ENCODE results near the gene TSSK2.
"Not testable (repeated sequence)": the region's sequence is repeated elsewhere in the genome, so short reads cannot be mapped to it uniquely, and the experiment has no call there.

TSSK2 gene

GRCh38 chr22:19130959-19131684, at the start of gene TSSK2:
TSS of gene TSSK2 (plus strand) at chr22:19131308. CDS start at chr22:19131400, 92 bp downstream.
- Mint-ChIP-seq H3K4me3 (no peak within 1 kb of the TSS), H3K4me1 (ENCODE audit: low read depth) (no peaks in the 10 kb centered on the region), H3K27me3 (no peaks in the 10 kb centered on the region), H3K9me3 (ENCODE audit: low read depth) (no peaks in the 10 kb centered on the region), H3K36me3 (peaks cover 2% of the 10 kb centered on the region), H3K27ac (no peak within 1 kb of the TSS)

GRCh38 chr22:19081351-19081750, 49.8 kb upstream of the TSSK2 start:
- H3K27me3 Mint-ChIP-seq: no peaks in the 10 kb centered on the region
- H3K36me3 Mint-ChIP-seq: peaks cover 6% of the 10 kb centered on the region
- H3K4me1 Mint-ChIP-seq (ENCODE audit: low read depth): peaks cover 15% of the 10 kb centered on the region
- H3K27ac Mint-ChIP-seq: no peak overlapping the region
- H3K4me3 Mint-ChIP-seq: no peak overlapping the region
- no peaks in the 10 kb centered on the region for H3K9me3 Mint-ChIP-seq (ENCODE audit: low read depth)

- H3K9me3 Mint-ChIP-seq (ENCODE audit: low read depth): no peaks in the 10 kb centered on the region
- H3K36me3 Mint-ChIP-seq: peaks cover 9% of the 10 kb centered on the region
- H3K27me3 Mint-ChIP-seq: no peaks in the 10 kb centered on the region
- H3K27ac Mint-ChIP-seq: no peak overlapping the region
- H3K4me3 Mint-ChIP-seq: no peak overlapping the region
- peaks cover 20% of the 10 kb centered on the region for H3K4me1 Mint-ChIP-seq (ENCODE audit: low read depth)
These were observed 49.0 kb upstream of the TSSK2 start for GRCh38 chr22:19082101-19082500.

GRCh38 chr22:19082793-19083192, 48.3 kb upstream of the TSSK2 start:
- Mint-ChIP-seq H3K27me3 (no peaks in the 10 kb centered on the region), H3K9me3 (ENCODE audit: low read depth) (no peaks in the 10 kb centered on the region), H3K4me1 (ENCODE audit: low read depth) (peaks cover 22% of the 10 kb centered on the region), H3K36me3 (peaks cover 9% of the 10 kb centered on the region), H3K4me3 (no peak overlapping the region), H3K27ac (no peak overlapping the region)

GRCh38 chr22:19084126-19084525, 47.0 kb upstream of the TSSK2 start:
- H3K4me3 Mint-ChIP-seq; H3K27me3 Mint-ChIP-seq; H3K27ac Mint-ChIP-seq; H3K9me3 Mint-ChIP-seq (ENCODE audit: low read depth): not testable (repeated sequence)
- peaks cover 11% of the 10 kb centered on the region for H3K36me3 Mint-ChIP-seq
- peaks cover 26% of the 10 kb centered on the region for H3K4me1 Mint-ChIP-seq (ENCODE audit: low read depth)

- H3K27ac Mint-ChIP-seq; H3K27me3 Mint-ChIP-seq; H3K9me3 Mint-ChIP-seq (ENCODE audit: low read depth); H3K4me3 Mint-ChIP-seq: not testable (repeated sequence)
- peaks cover 26% of the 10 kb centered on the region for H3K4me1 Mint-ChIP-seq (ENCODE audit: low read depth)
- peaks cover 11% of the 10 kb centered on the region for H3K36me3 Mint-ChIP-seq
These were observed 46.5 kb upstream of the TSSK2 start for GRCh38 chr22:19084586-19084985.

GRCh38 chr22:19085233-19085718, 45.8 kb upstream of the TSSK2 start:
- Mint-ChIP-seq H3K9me3 (ENCODE audit: low read depth) (no peaks in the 10 kb centered on the region), H3K27me3 (no peaks in the 10 kb centered on the region), H3K27ac (no peak overlapping the region), H3K4me1 (ENCODE audit: low read depth) (peaks cover 29% of the 10 kb centered on the region), H3K4me3 (no peak overlapping the region), H3K36me3 (peaks cover 11% of the 10 kb centered on the region)

GRCh38 chr22:19086417-19086816, 44.7 kb upstream of the TSSK2 start:
- H3K27me3 Mint-ChIP-seq: no peaks in the 10 kb centered on the region
- H3K9me3 Mint-ChIP-seq (ENCODE audit: low read depth): no peaks in the 10 kb centered on the region
- H3K36me3 Mint-ChIP-seq: peaks cover 11% of the 10 kb centered on the region
- peaks cover 32% of the 10 kb centered on the region for H3K4me1 Mint-ChIP-seq (ENCODE audit: low read depth)
- H3K27ac Mint-ChIP-seq: no peak overlapping the region
- H3K4me3 Mint-ChIP-seq: no peak overlapping the region

GRCh38 chr22:19086896-19087295, 44.2 kb upstream of the TSSK2 start:
- Mint-ChIP-seq H3K9me3 (ENCODE audit: low read depth) (no peaks in the 10 kb centered on the region), H3K27ac (no peak overlapping the region)

GRCh38 chr22:19088866-19089595, 42.1 kb upstream of the TSSK2 start:
- Mint-ChIP-seq H3K27ac (no peak overlapping the region), H3K4me1 (ENCODE audit: low read depth) (peaks cover 32% of the 10 kb centered on the region), H3K9me3 (ENCODE audit: low read depth) (no peaks in the 10 kb centered on the region), H3K27me3 (no peaks in the 10 kb centered on the region), H3K4me3 (no peak overlapping the region), H3K36me3 (peaks cover 7% of the 10 kb centered on the region)

More at GRCh38 chr22:19086896-19087295, 44.2 kb upstream of the TSSK2 start:
- peaks cover 32% of the 10 kb centered on the region for H3K4me1 Mint-ChIP-seq (ENCODE audit: low read depth)
- no peak overlapping the region for H3K4me3 Mint-ChIP-seq
- H3K27me3 Mint-ChIP-seq: no peaks in the 10 kb centered on the region
- peaks cover 11% of the 10 kb centered on the region for H3K36me3 Mint-ChIP-seq

GRCh38 chr22:19090183-19090582, 40.9 kb upstream of the TSSK2 start:
- H3K4me1 Mint-ChIP-seq (ENCODE audit: low read depth): peaks cover 28% of the 10 kb centered on the region
- no peaks in the 10 kb centered on the region for H3K27me3 Mint-ChIP-seq
- H3K4me3 Mint-ChIP-seq: no peak overlapping the region
- no peak overlapping the region for H3K27ac Mint-ChIP-seq
- H3K9me3 Mint-ChIP-seq (ENCODE audit: low read depth): no peaks in the 10 kb centered on the region
- peaks cover 8% of the 10 kb centered on the region for H3K36me3 Mint-ChIP-seq

GRCh38 chr22:19090586-19091127, 40.5 kb upstream of the TSSK2 start:
- Mint-ChIP-seq H3K27ac (no peak overlapping the region), H3K9me3 (ENCODE audit: low read depth) (no peaks in the 10 kb centered on the region), H3K36me3 (peaks cover 8% of the 10 kb centered on the region), H3K4me1 (ENCODE audit: low read depth) (peaks cover 25% of the 10 kb centered on the region), H3K4me3 (no peak overlapping the region), H3K27me3 (no peaks in the 10 kb centered on the region)

GRCh38 chr22:19092725-19093124, 38.4 kb upstream of the TSSK2 start:
- Mint-ChIP-seq H3K27me3 (no peaks in the 10 kb centered on the region), H3K4me3 (no peak overlapping the region), H3K27ac (peak overlapping the region; percentile 65), H3K4me1 (ENCODE audit: low read depth) (peaks cover 31% of the 10 kb centered on the region), H3K9me3 (ENCODE audit: low read depth) (no peaks in the 10 kb centered on the region), H3K36me3 (peaks cover 5% of the 10 kb centered on the region)

- H3K36me3 Mint-ChIP-seq: peaks cover 5% of the 10 kb centered on the region
- no peak overlapping the region for H3K4me3 Mint-ChIP-seq
- H3K27ac Mint-ChIP-seq: no peak overlapping the region
- no peaks in the 10 kb centered on the region for H3K9me3 Mint-ChIP-seq (ENCODE audit: low read depth)
- H3K27me3 Mint-ChIP-seq: no peaks in the 10 kb centered on the region
- peaks cover 39% of the 10 kb centered on the region for H3K4me1 Mint-ChIP-seq (ENCODE audit: low read depth)
These were observed 36.6 kb upstream of the TSSK2 start for GRCh38 chr22:19094393-19094997.

GRCh38 chr22:19096555-19096954, 34.6 kb upstream of the TSSK2 start:
- peaks cover 34% of the 10 kb centered on the region for H3K4me1 Mint-ChIP-seq (ENCODE audit: low read depth)
- no peak overlapping the region for H3K27ac Mint-ChIP-seq
- H3K9me3 Mint-ChIP-seq (ENCODE audit: low read depth): no peaks in the 10 kb centered on the region
- H3K27me3 Mint-ChIP-seq: no peaks in the 10 kb centered on the region
- no peak overlapping the region for H3K4me3 Mint-ChIP-seq
- H3K36me3 Mint-ChIP-seq: peaks cover 5% of the 10 kb centered on the region

Measured in activated naive CD8-positive, alpha-beta T cell (primary cell).